ENCODE measurements around the gene RHBG. TPM values are rescaled to one million over a fixed set of nuclear protein-coding genes. Genes with fewer than 3 reads are reported as not detected.

The RHBG gene
- total RNA-seq, 3 donors from 2014 or later, result not detected

DNA sequence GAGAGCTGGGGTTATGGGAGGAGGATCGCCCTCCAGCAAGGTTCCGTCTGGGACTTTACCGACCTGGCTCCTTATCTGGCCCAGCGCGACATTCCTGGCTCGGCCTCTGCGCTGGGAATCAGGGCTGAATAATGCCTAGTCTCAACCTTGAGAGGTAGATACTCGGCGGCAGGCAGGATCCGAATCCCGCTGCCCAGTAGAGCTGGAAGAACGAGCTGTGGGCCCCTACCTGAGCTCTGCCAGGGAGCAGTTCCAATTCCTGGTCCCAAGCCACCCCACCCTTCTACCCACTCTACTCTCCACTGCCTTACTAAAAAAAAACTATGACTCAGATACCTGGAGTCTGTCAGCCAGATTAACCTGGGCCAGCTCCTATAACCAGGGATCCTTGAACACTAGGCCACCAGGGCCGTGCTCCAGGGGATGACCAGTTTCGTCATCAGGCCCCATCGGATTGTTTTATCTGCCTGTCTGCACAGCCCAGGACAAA is 53.6 kb downstream of the RHBG start:
- intact Hi-C loops (cut with DNase I, micrococcal nuclease), result no loop called here
- Histone ChIP-seq H3K9me3 (no peaks in the 10 kb centered on the region), H3K4me1 (ENCODE audit: low read depth) (peaks cover 21% of the 10 kb centered on the region), H3K4me3 (no peak overlapping the region), H3K36me3 (ENCODE audit: low read depth) (no peaks in the 10 kb centered on the region)
- TF ChIP-seq CTCF (IDR thresholded peaks at IDR 0.05), result no peak
- DNase-seq, result no peak
- ATAC-seq, result no peak

GRCh38 chr1:156423422-156424352 is 54.7 kb downstream of the RHBG start:
- H3K9me3 ChIP-seq, result no peaks in the 10 kb centered on the region
- DNase-seq (no peak), ATAC-seq (no peak)
- H3K36me3 ChIP-seq (ENCODE audit: low read depth), result no peaks in the 10 kb centered on the region
- TF ChIP-seq CTCF (IDR thresholded peaks at IDR 0.05), result no peak
- H3K4me3 ChIP-seq, result no peak overlapping the region
- H3K4me1 ChIP-seq (ENCODE audit: low read depth), result peaks cover 21% of the 10 kb centered on the region
- intact Hi-C loops (cut with DNase I, micrococcal nuclease), result no loop called here

DNA sequence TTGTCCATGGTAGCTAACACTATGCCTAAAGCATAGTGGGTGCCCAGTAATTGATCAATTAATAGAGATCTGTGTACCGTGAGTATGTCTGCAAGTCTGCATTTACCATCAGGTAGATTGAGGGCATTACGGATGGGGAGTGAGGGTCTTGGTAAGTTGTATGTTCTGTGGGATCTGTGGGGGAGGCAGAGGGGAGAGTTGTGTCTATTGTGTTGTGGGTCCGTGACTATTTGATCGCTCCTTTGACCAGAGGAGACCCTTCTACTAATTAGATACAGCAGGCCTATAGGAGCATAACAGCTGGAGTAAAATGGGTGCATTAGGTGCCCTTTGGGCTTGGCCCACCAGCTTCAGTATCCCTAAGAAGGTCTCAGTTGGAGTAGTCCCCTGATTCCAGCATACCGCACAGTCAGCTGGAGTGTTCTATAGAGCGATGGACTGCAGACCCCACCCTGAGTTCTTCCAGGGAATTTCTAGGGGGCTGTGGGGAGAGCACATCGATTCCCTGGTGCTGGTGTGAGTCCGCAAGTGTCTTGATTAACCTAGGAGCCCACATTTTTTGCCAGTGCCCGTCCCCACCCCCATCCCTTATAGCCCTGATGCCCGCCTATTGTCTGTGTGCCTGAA is 55.9 kb downstream of the RHBG start:
- intact Hi-C loops (cut with DNase I, micrococcal nuclease), result no loop called here
- no peak for TF ChIP-seq CTCF (IDR thresholded peaks at IDR 0.05)
- H3K4me3 ChIP-seq, result no peak overlapping the region

GRCh38 chr1:156425943-156426342 is 56.9 kb downstream of the RHBG start:
- DNase-seq (no peak), ATAC-seq (no peak)
- no peak for TF ChIP-seq CTCF (IDR thresholded peaks at IDR 0.05)
- Histone ChIP-seq H3K4me1 (ENCODE audit: low read depth) (peaks cover 10% of the 10 kb centered on the region), H3K36me3 (ENCODE audit: low read depth) (no peaks in the 10 kb centered on the region), H3K9me3 (no peaks in the 10 kb centered on the region), H3K4me3 (no peak overlapping the region)
- intact Hi-C loops (cut with DNase I, micrococcal nuclease), result no loop called here

More for the DNA sequence above, 55.9 kb downstream of the RHBG start:
- no peak for DNase-seq
- ATAC-seq, result no peak
- Histone ChIP-seq H3K9me3 (no peaks in the 10 kb centered on the region), H3K4me1 (ENCODE audit: low read depth) (peaks cover 20% of the 10 kb centered on the region), H3K36me3 (ENCODE audit: low read depth) (no peaks in the 10 kb centered on the region)

- Histone ChIP-seq H3K9me3 (no peaks in the 10 kb centered on the region), H3K36me3 (ENCODE audit: low read depth) (no peaks in the 10 kb centered on the region), H3K4me1 (ENCODE audit: low read depth) (no peaks in the 10 kb centered on the region), H3K4me3 (no peak overlapping the region)
- no peak for TF ChIP-seq CTCF (IDR thresholded peaks at IDR 0.05)
- no peak for DNase-seq
- intact Hi-C loops (cut with DNase I, micrococcal nuclease), result no loop called here
- ATAC-seq, result no peak
Measured at GRCh38 chr1:156427957-156428356, 58.9 kb downstream of the RHBG start.
